B cell (primary cell): ENCODE data around the gene GRM8.

Experiments used
- CTCF ChIP-seq: fragments of 200-600 bp; IDR thresholded peaks from one replicate; pipeline ENCODE4 v1.8.0; 2022; ENCODE audit warnings: antibody characterized with exemption, mild to moderate bottlenecking
- EZH2 ChIP-seq: IDR thresholded peaks from 2 replicates; pipeline ENCODE4 v1.6.1; 2012; ENCODE audit warnings: borderline replicate concordance, low read depth, mild to moderate bottlenecking, moderate library complexity, low read length; ENCODE audit not compliant: insufficient read depth, poor library complexity, severe bottlenecking

- no peak for TF ChIP-seq CTCF
- TF ChIP-seq EZH2 = no peak
Observed at GRCh38 chr7:126988022-126988421, 264.7 kb downstream of the GRM8 start.
